ENCODE results near the gene MEX3C. TPM values are rescaled to one million over a fixed set of nuclear protein-coding genes. Genes with fewer than 3 reads are reported as not detected.
A peak's percentile ranks its signal among the peaks of the same experiment; 100 is the strongest.

MEX3C gene
- polyA plus RNA-seq, 1 of the 3 experiments (the other 2 are of a cell fraction): 25.1 TPM

GRCh38 chr18:51135364-51135763 lies 62.1 kb downstream of the MEX3C start (continued):
- TF ChIP-seq CTCF (IDR thresholded peaks at IDR 0.05): no peak
- no peak for TF ChIP-seq SIN3A (IDR thresholded peaks at IDR 0.05; ENCODE audit: borderline replicate concordance, low read depth, low read length)
- TF ChIP-seq FOXM1 (IDR thresholded peaks at IDR 0.05; ENCODE audit: low read depth): no peak
- TF ChIP-seq MAX (IDR thresholded peaks at IDR 0.05; ENCODE audit: low read depth): peak; percentile 39; the same call in 1 of the 2 replicates
- no peak for TF ChIP-seq RFX5 (IDR thresholded peaks at IDR 0.05; ENCODE audit: low read length)
- TF ChIP-seq RAD21 (IDR thresholded peaks at IDR 0.05; ENCODE audit: low read length): no peak
- no peak for TF ChIP-seq RCOR1 (IDR thresholded peaks at IDR 0.05; ENCODE audit: low read length)
- TF ChIP-seq MEF2A (IDR thresholded peaks at IDR 0.05; ENCODE audit: borderline replicate concordance, low read depth): no peak
- TF ChIP-seq GABPA (IDR thresholded peaks at IDR 0.05; ENCODE audit: low read depth): no peak
- TF ChIP-seq MXI1 (IDR thresholded peaks at IDR 0.05; ENCODE audit: low read depth, low read length): no peak

GRCh38 chr18:51134721-51135120 lies 62.8 kb downstream of the MEX3C start:
- Histone ChIP-seq H3K27me3 (ENCODE audit: insufficient read depth) (no peaks in the 10 kb centered on the region), H3K4me1 (ENCODE audit: control insufficient read depth in 1 of 2, insufficient read depth in 2 of 2, low read depth in 1 of 2, low read length in 1 of 2) (no peaks in the 10 kb centered on the region), H3K79me2 (ENCODE audit: insufficient read depth) (no peaks in the 10 kb centered on the region), H3K9me3 (no peaks in the 10 kb centered on the region), H3K4me2 (peak overlapping the region; percentile 60; the same call in 1 of the 2 replicates), H4K20me1 (ENCODE audit: insufficient read depth) (no peaks in the 10 kb centered on the region), H3K27ac (ENCODE audit: low read depth in 2 of 2, low read length in 1 of 2) (peak overlapping the region in 1 of 2 experiments; percentile 59; a peak in 2 of 4 replicates), H3K36me3 (replicated peaks in 1 of 2; ENCODE audit: control insufficient read depth in 1 of 2, insufficient read depth in 2 of 2, low read length in 1 of 2) (no peaks in the 10 kb centered on the region), H3F3A (replicated peaks; ENCODE audit: insufficient read depth) (peaks cover 6% of the 10 kb centered on the region), H3K4me3 (ENCODE audit: low read depth in 2 of 2, low read length in 1 of 2) (no peak overlapping the region), H3K9me2 (no peaks in the 10 kb centered on the region), H2AFZ (ENCODE audit: low read depth) (no peak overlapping the region), H3K9ac (peak overlapping the region; percentile 19; the same call in 1 of the 2 replicates)
- POLR2A ChIA-PET: no interaction called here
- DNase-seq: no peak
- TF ChIP-seq IRF3 (IDR thresholded peaks at IDR 0.05; ENCODE audit: low read depth, low read length) (no peak), FOXM1 (IDR thresholded peaks at IDR 0.05; ENCODE audit: low read depth) (no peak), NRF1 (IDR thresholded peaks at IDR 0.05; ENCODE audit: low read depth, low read length) (no peak), GATA2 (CRISPR knock-in tag; IDR thresholded peaks at IDR 0.05) (no peak), RFX5 (IDR thresholded peaks at IDR 0.05; ENCODE audit: low read length) (no peak), EZH2phosphoT487 (IDR thresholded peaks at IDR 0.05; ENCODE audit: borderline replicate concordance, low read depth) (no peak), JUND (IDR thresholded peaks at IDR 0.05) (no peak), CTCF (IDR thresholded peaks at IDR 0.05) (no peak), MXI1 (IDR thresholded peaks at IDR 0.05; ENCODE audit: low read depth, low read length) (no peak), TAF1 (IDR thresholded peaks at IDR 0.05; ENCODE audit: borderline replicate concordance, low read depth, low read length) (no peak)
- CTCF ChIA-PET: interaction anchor here (1.7 kb wide), 1 partner anchor 29 kb away, joined by 4 read pairs; no protein-coding TSS in a partner anchor
- 91% methylated on average over 3 of the region's 4 CpGs for WGBS (ENCODE audit: low lambda C conversion rate)
